ENCODE results near the gene ZNF568.

Gene ZNF568

GRCh38 chr19:36973021-36973843, 57.1 kb downstream of the ZNF568 start:
- no peak overlapping the region for H3K27ac ChIP-seq

DNA sequence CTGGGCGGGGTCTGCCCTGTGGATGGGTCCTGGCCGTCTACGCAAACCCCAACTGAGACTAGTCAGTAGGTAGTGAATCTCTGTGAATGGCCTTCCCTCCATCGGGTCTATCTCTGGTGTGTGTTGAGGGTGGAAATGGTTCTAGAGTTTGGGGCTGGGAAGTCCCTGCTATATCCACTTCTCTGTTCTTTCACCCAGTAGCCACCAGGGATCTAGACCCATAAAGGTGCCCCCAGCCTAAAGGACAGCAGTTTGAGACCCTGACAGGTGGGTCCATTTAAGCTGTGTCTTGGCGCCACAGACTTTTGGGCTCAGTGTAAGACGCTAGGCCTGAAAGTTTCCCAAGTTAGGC, 57.7 kb downstream of the ZNF568 start:
- Histone ChIP-seq H3K27ac (no peak overlapping the region), H3K4me3 (ENCODE audit: low read depth, low read length) (peak overlapping the region; percentile 95), H3K9ac (no peak overlapping the region), H3K4me1 (no peaks in the 10 kb centered on the region), H3K79me2 (no peaks in the 10 kb centered on the region), H2AFZ (no peak overlapping the region), H3K36me3 (ENCODE audit: control insufficient read depth, insufficient read depth, low read length) (no peaks in the 10 kb centered on the region), H3K9me3 (ENCODE audit: control insufficient read depth, low read length) (no peaks in the 10 kb centered on the region), H3K27me3 (ENCODE audit: control insufficient read depth, insufficient read depth, low read length) (no peaks in the 10 kb centered on the region), H3K4me2 (ENCODE audit: low read length) (peak overlapping the region; percentile 100)
- no peak for TF ChIP-seq CTCF (IDR thresholded peaks at IDR 0.05)

More at GRCh38 chr19:36973021-36973843, 57.1 kb downstream of the ZNF568 start:
- Histone ChIP-seq H3K9me3 (ENCODE audit: control insufficient read depth, low read length) (no peaks in the 10 kb centered on the region), H2AFZ (peak overlapping the region; percentile 66), H3K36me3 (ENCODE audit: control insufficient read depth, insufficient read depth, low read length) (no peaks in the 10 kb centered on the region), H3K27me3 (ENCODE audit: control insufficient read depth, insufficient read depth, low read length) (no peaks in the 10 kb centered on the region), H3K4me3 (ENCODE audit: low read depth, low read length) (peak overlapping the region; percentile 95), H3K4me2 (ENCODE audit: low read length) (peak overlapping the region; percentile 100), H3K79me2 (no peaks in the 10 kb centered on the region), H3K9ac (no peak overlapping the region), H3K4me1 (no peaks in the 10 kb centered on the region)
- TF ChIP-seq CTCF (IDR thresholded peaks at IDR 0.05) = no peak

DNA sequence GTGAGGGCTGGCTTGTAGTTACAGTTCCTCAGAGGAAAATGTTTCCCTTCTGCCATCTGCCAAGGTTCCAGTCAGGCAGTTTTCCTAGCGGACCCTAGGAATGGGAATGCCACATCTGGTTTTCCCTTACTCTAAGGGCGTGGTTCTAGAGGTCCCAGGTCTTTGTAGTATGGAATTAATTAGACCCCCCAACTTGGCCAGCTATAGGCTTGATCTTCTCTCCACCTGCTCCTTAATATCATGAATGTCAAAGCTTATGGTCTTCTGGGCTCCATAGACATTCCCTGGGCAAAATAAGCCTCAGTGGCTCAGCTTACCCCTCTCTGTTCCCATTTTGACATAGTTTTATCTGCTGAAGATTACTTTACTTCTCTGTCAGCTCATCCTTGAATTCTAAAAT, 70.0 kb downstream of the ZNF568 start:
- H3K36me3 ChIP-seq (ENCODE audit: control insufficient read depth, insufficient read depth, low read length) = no peaks in the 10 kb centered on the region
- no peak for TF ChIP-seq CTCF (IDR thresholded peaks at IDR 0.05)
- H3K79me2 ChIP-seq = no peaks in the 10 kb centered on the region
- no peak overlapping the region for H3K9ac ChIP-seq
- H3K4me3 ChIP-seq (ENCODE audit: low read depth, low read length) = no peak overlapping the region
- no peak overlapping the region for H3K4me2 ChIP-seq (ENCODE audit: low read length)
- no peak overlapping the region for H2AFZ ChIP-seq
- no peaks in the 10 kb centered on the region for H3K9me3 ChIP-seq (ENCODE audit: control insufficient read depth, low read length)
- H3K27ac ChIP-seq = no peak overlapping the region
- no peaks in the 10 kb centered on the region for H3K27me3 ChIP-seq (ENCODE audit: control insufficient read depth, insufficient read depth, low read length)
- H3K4me1 ChIP-seq = no peaks in the 10 kb centered on the region

GRCh38 chr19:36986601-36987000, 70.5 kb downstream of the ZNF568 start:
- Histone ChIP-seq H3K27ac (no peak overlapping the region), H2AFZ (no peak overlapping the region), H3K9ac (no peak overlapping the region), H3K9me3 (ENCODE audit: control insufficient read depth, low read length) (no peaks in the 10 kb centered on the region), H3K4me1 (no peaks in the 10 kb centered on the region), H3K79me2 (no peaks in the 10 kb centered on the region), H3K4me2 (ENCODE audit: low read length) (no peak overlapping the region), H3K36me3 (ENCODE audit: control insufficient read depth, insufficient read depth, low read length) (peaks cover 3% of the 10 kb centered on the region), H3K4me3 (ENCODE audit: low read depth, low read length) (no peak overlapping the region), H3K27me3 (ENCODE audit: control insufficient read depth, insufficient read depth, low read length) (no peaks in the 10 kb centered on the region)
- no peak for TF ChIP-seq CTCF (IDR thresholded peaks at IDR 0.05)

- no peak overlapping the region for H3K4me3 ChIP-seq (ENCODE audit: low read depth, low read length)
- H3K36me3 ChIP-seq (ENCODE audit: control insufficient read depth, insufficient read depth, low read length) = peaks cover 3% of the 10 kb centered on the region
- no peak overlapping the region for H3K27ac ChIP-seq
- H3K4me2 ChIP-seq (ENCODE audit: low read length) = no peak overlapping the region
- H3K79me2 ChIP-seq = no peaks in the 10 kb centered on the region
- no peak overlapping the region for H2AFZ ChIP-seq
- H3K27me3 ChIP-seq (ENCODE audit: control insufficient read depth, insufficient read depth, low read length) = no peaks in the 10 kb centered on the region
- no peaks in the 10 kb centered on the region for H3K9me3 ChIP-seq (ENCODE audit: control insufficient read depth, low read length)
- TF ChIP-seq CTCF (IDR thresholded peaks at IDR 0.05) = no peak
- H3K9ac ChIP-seq = no peak overlapping the region
- no peaks in the 10 kb centered on the region for H3K4me1 ChIP-seq
These were observed 71.0 kb downstream of the ZNF568 start for GRCh38 chr19:36987091-36987490.

Measured in parathyroid adenoma (tissue), 2 donors.